KMS-11 (cell line): ENCODE measurements around the gene MB21D2.

Source experiments
- H2AFZ ChIP-seq: fragments of 200-600 bp; sonication (generic); 2 replicates; pipeline ENCODE4 v1.6.1; 2016; ENCODE audit warnings: antibody characterized with exemption, mixed run types, low read depth
- H3K27ac ChIP-seq: fragments of 200-600 bp; sonication (generic); 2 replicates; pipeline ENCODE4 v1.6.1; 2016; ENCODE audit warnings: mild to moderate bottlenecking, mixed run types
- H3K27me3 ChIP-seq: fragments of 200-600 bp; sonication (generic); 2 replicates; pipeline ENCODE4 v1.6.1; 2017; ENCODE audit warnings: mild to moderate bottlenecking, low read depth, mixed run types, moderate library complexity; ENCODE audit not compliant: insufficient read depth
- H3K36me3 ChIP-seq: fragments of 200-600 bp; sonication (generic); 2 replicates; pipeline ENCODE4 v1.6.1; 2017; ENCODE audit warnings: mild to moderate bottlenecking, mixed run types; ENCODE audit not compliant: insufficient read depth
- H3K4me1 ChIP-seq: fragments of 200-600 bp; sonication (generic); 2 replicates; pipeline ENCODE4 v1.6.1; 2016; ENCODE audit warnings: mild to moderate bottlenecking, low read depth, mixed run types; ENCODE audit not compliant: poor library complexity, severe bottlenecking
- H3K4me2 ChIP-seq: fragments of 200-600 bp; sonication (generic); 2 replicates; pipeline ENCODE4 v1.7.0; 2016; ENCODE audit warnings: mild to moderate bottlenecking, mixed run types
- H3K4me3 ChIP-seq: fragments of 200-600 bp; sonication (generic); IDR thresholded peaks from 2 replicates; pipeline ENCODE4 v1.6.1; 2017; ENCODE audit warnings: low read depth, low read length, mixed read lengths; ENCODE audit not compliant: insufficient read depth
- H3K79me2 ChIP-seq: fragments of 200-600 bp; sonication (generic); 2 replicates; pipeline ENCODE4 v1.6.1; 2016; ENCODE audit warnings: low read depth, mixed run types; ENCODE audit not compliant: insufficient read depth
- H3K9ac ChIP-seq: fragments of 200-600 bp; sonication (generic); 2 replicates; pipeline ENCODE4 v1.6.1; 2016; ENCODE audit warnings: mild to moderate bottlenecking, mixed run types
- H4K20me1 ChIP-seq: fragments of 200-600 bp; sonication (generic); 2 replicates; pipeline ENCODE4 v1.6.1; 2016; ENCODE audit warnings: mild to moderate bottlenecking, mixed run types; ENCODE audit not compliant: insufficient read depth
- CTCF ChIP-seq: fragments of 200-600 bp; sonication (generic); conservative IDR thresholded peaks from 2 replicates; pipeline ENCODE4 v1.6.1; 2017; ENCODE audit warnings: low read depth, mild to moderate bottlenecking, antibody characterized with exemption, low read length, moderate library complexity, mixed read lengths

The MB21D2 gene

DNA sequence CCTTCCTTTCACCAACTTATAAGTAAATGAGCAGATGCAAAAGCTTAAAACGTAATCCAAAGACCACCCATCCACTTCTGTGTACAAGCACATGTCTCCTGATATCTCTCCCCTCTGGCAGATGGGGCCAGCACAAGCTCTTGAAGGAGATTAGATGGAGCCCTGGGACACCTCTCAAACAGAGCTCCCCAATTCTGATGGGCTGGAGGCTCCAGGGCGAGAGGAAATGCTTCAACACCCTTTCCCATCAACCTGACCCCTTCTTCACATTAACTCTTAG is 73.2 kb downstream of the MB21D2 start:
- no peak overlapping the region for H3K27ac ChIP-seq
- no peak overlapping the region for H3K4me3 ChIP-seq
- no peak overlapping the region for H3K9ac ChIP-seq
- H3K27me3 ChIP-seq: no peaks in the 10 kb centered on the region
- peaks cover 71% of the 10 kb centered on the region for H3K79me2 ChIP-seq
- H2AFZ ChIP-seq: no peak overlapping the region
- H3K4me2 ChIP-seq: no peak overlapping the region
- TF ChIP-seq CTCF: no peak
- no peaks in the 10 kb centered on the region; the same call in 1 of the 2 replicates for H4K20me1 ChIP-seq
- no peaks in the 10 kb centered on the region for H3K36me3 ChIP-seq
- peaks cover 53% of the 10 kb centered on the region for H3K4me1 ChIP-seq

DNA sequence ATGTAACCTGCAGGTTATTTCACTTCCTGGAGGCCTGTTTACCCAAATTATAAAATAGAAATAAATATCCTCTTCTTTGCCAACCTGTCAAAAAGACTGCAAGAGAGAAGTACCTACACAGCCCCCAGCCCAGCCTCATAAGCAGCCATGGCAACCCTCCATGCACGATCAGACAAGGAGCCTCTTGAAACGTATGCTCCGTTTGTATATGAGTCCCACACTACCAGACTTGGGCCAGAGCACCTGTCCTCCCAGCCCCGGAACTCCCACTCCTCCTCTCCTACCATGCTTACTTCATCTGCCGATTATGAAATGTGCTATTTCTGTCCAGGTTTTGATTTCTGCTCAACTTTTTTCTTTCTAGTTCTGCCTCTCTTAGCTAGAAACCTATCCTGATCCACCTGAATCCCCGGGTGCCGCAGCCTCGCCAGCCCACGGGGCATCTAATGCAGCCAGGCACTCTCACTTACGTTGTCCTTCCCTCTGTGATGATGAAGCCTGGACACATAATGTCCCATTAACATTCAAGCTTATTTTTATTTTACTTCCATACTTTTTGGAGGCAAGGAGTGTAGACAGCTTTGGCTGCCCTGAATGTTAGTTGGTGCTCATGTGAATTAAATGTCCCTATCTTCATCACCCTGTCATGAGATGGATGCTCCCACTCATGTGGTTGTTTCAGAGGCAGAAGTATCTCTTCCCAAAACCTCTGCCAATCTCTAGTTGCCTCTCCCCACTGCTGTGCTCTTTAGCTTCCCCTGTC is 73.8 kb downstream of the MB21D2 start:
- Histone ChIP-seq H3K27me3 (no peaks in the 10 kb centered on the region), H3K4me2 (no peak overlapping the region), H4K20me1 (no peaks in the 10 kb centered on the region; the same call in 1 of the 2 replicates), H3K4me1 (peaks cover 50% of the 10 kb centered on the region), H3K27ac (no peak overlapping the region), H2AFZ (no peak overlapping the region), H3K9ac (no peak overlapping the region), H3K36me3 (no peaks in the 10 kb centered on the region), H3K79me2 (peaks cover 76% of the 10 kb centered on the region), H3K4me3 (no peak overlapping the region)
- no peak for TF ChIP-seq CTCF

- Histone ChIP-seq H3K9ac (no peak overlapping the region), H2AFZ (no peak overlapping the region), H3K79me2 (peaks cover 79% of the 10 kb centered on the region), H3K36me3 (no peaks in the 10 kb centered on the region), H3K4me2 (no peak overlapping the region), H4K20me1 (no peaks in the 10 kb centered on the region; the same call in 1 of the 2 replicates), H3K4me3 (no peak overlapping the region), H3K27me3 (no peaks in the 10 kb centered on the region), H3K4me1 (peaks cover 50% of the 10 kb centered on the region), H3K27ac (no peak overlapping the region)
- TF ChIP-seq CTCF: no peak
Measured at GRCh38 chr3:192843119-192843518, 74.5 kb downstream of the MB21D2 start.

- Histone ChIP-seq H2AFZ (no peak overlapping the region), H3K9ac (no peak overlapping the region), H3K27ac (no peak overlapping the region), H3K27me3 (no peaks in the 10 kb centered on the region), H3K4me3 (no peak overlapping the region), H3K4me1 (peaks cover 47% of the 10 kb centered on the region), H3K36me3 (no peaks in the 10 kb centered on the region), H3K79me2 (peaks cover 75% of the 10 kb centered on the region), H4K20me1 (no peaks in the 10 kb centered on the region; the same call in 1 of the 2 replicates), H3K4me2 (no peak overlapping the region)
- TF ChIP-seq CTCF: no peak
Measured at GRCh38 chr3:192842711-192843110, 74.9 kb downstream of the MB21D2 start.
